GM21619 (cell line): Measurements from ENCODE around the gene BAIAP2.
A peak's percentile ranks its signal among the peaks of the same experiment; 100 is the strongest.

Source experiments
- ATAC-seq: cut with Tn5 transposase; IDR thresholded peaks from one replicate; pipeline ENCODE4 v1.9.1; 2021; ENCODE audit not compliant: unreplicated experiment

Gene BAIAP2

DNA sequence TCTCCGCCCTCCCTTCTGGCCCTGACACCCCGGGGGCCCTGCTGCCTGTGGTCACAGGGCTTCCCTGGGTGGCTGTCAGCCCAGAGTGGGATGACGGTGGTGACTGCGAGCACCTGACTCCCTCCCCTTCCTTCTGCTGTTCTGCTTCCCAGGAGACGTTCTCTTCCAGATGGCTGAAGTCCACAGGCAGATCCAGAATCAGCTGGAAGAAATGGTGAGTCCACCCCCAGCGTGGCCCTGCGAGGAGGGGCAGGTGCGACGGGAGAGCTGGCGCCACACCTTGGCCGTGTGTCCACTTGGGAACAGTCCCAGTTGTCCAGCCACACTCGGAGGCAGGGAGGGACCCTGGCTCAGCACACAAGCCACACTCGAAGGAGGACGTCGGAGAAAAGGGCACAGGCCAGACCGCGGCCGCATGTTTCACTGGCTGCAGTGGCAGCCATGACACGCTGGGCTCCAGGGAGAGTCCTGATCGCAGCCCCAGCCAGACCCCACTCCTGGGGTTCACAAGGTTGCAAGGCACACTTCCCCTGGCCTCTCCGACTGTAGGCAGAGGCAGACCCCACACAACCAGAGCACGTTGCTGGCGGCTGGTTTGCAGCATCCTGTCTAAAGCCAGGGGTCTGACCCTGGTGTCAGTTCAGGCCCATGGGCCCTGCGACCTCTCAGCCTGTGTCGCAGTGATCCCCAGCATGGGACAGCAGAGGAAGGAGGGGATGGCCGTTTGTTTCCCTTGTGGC is 49.9 kb downstream of the BAIAP2 start:
- ATAC-seq, result no peak

GRCh38 chr17:81085420-81085911 is 50.5 kb downstream of the BAIAP2 start:
- ATAC-seq, result no peak

GRCh38 chr17:81086789-81087551 is 52.0 kb downstream of the BAIAP2 start:
- ATAC-seq, result no peak

GRCh38 chr17:81090361-81091136 is 55.6 kb downstream of the BAIAP2 start:
- ATAC-seq, result no peak

DNA sequence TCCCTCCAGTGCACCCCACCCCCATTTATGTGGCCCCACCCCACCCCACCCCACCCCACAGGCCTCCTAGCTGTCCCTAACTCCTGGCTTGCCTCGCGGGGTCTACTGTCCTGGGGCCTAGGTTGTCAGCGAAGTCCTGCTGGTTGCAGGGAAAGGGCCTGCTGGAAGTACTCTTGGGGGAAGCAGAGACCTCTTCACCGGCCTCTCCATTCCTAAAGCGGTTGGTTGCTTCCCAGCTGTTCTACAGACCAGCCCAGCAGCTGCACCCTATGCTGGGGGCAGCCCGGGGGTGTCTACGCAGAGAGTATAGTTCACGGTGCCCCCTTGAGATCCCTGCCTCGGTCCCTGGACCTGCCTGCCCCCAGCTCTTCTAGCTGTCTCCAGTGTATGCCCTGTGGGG is 56.2 kb downstream of the BAIAP2 start:
- no peak for ATAC-seq

GRCh38 chr17:81091774-81092517 is 57.0 kb downstream of the BAIAP2 start:
- no peak for ATAC-seq

- no peak for ATAC-seq
Observed at GRCh38 chr17:81092518-81093095, 57.7 kb downstream of the BAIAP2 start.

- no peak for ATAC-seq
Observed at GRCh38 chr17:81093619-81094508, 58.9 kb downstream of the BAIAP2 start.

DNA sequence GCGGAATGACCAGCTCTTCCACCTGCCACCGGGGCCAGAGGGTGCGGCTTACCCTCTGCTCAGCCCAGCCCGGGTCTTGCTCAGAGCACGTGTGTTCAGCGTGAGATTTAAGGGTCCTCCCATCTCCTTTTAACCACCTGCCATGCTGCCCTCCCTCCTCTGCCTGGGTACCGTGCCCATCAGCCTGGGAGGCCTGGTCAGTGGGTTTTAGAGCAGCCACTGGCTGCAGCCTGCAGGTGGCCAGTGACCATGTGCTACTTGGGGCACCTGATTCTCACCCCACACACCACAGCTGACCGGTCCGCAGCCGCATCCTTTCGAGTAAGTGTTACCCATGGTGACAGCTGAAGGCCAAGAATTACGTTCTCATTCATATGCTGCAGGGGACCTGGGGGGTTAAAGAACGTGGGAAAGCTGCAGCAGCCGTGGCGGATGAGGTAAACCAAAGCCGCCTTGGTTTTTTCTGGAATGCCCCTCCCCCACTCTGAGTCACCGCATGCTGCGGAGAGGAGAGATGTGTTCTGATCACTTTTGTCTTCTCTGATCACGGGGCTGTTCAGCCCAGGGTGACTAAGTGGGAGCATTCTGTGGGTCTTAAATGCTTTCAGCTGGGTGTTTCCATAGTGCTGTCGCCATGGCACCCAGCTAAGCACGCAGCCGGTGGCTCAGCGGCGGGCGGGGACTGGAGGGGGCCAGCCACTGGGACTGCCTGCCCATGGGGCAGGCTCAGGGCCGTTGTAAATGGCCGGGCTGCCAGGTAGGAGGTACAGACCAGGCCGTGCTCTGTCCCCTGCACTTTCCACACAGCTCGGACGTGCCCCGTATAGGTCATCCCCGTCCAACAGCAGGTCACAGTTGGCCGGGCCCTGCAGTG is 59.8 kb downstream of the BAIAP2 start:
- no peak for ATAC-seq

DNA sequence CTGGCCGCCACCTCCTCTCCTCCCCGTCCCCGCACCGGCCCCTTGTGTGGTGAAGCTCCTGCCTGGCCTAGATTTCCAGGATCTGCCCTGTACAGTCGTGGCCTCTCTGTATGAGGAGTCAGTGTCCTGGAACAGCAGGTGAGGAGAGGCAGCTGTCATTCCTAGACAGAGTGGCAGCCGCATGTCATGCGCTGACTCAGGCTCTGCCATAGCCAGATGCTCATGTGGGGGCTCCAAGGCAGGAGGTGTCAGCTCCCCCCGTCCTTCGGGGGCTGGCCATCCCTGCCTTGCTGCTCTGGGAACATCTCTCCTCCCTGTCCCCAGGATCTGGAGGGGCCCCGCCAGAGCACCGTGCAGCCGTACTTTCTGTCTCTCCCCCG is 60.4 kb downstream of the BAIAP2 start:
- ATAC-seq, result no peak

GRCh38 chr17:81096741-81097133 is 61.8 kb downstream of the BAIAP2 start:
- ATAC-seq, result no peak

DNA sequence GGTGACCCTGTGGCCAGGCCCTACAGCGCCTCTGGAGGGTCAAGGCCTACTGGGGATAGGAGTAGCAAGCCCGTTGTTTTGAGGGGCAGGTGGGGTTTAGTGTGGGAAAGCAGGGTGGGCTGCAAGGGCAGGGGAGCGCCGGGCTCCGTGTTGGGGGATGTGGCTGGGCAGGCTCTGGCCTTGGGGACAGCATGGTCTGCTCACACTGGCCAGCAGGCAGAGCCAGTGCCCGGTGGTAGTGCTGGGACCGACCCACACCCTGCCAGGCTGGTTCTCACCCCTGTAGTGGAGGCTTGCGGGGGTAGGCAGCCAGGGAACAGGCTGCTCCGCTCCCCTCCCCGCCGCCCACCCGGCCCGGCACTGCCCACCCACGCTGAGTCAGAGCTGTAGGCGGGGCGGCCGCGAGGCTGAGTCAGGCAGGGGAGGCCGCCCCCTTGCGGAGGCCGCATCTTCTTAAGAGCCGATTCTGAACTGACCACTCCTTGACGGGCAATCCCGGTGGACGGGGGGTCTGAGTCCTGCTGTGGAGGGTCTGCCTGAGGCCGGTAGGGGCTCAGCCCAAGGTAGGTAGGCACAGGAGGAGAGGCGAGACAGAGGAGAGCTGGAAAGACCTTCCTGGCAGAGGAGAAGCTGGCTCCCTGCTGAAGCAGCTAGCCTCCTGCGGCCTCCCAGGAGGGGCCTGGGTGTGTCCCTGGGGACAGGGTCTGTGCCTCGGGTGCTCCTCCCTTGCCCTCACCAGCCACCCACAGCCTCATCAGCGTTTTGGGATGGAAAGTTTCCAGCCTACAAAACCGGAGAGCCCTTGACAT is 62.4 kb downstream of the BAIAP2 start:
- no peak for ATAC-seq

- ATAC-seq, result no peak
Observed at GRCh38 chr17:81097943-81098308, 63.0 kb downstream of the BAIAP2 start.

- ATAC-seq, result no peak
Observed at GRCh38 chr17:81099888-81100287, 64.9 kb downstream of the BAIAP2 start.

- no peak for ATAC-seq
Observed at GRCh38 chr17:81100668-81101067, 65.7 kb downstream of the BAIAP2 start.

- peak; percentile 61 for ATAC-seq
Observed at GRCh38 chr17:81101614-81102306, 66.8 kb downstream of the BAIAP2 start.

DNA sequence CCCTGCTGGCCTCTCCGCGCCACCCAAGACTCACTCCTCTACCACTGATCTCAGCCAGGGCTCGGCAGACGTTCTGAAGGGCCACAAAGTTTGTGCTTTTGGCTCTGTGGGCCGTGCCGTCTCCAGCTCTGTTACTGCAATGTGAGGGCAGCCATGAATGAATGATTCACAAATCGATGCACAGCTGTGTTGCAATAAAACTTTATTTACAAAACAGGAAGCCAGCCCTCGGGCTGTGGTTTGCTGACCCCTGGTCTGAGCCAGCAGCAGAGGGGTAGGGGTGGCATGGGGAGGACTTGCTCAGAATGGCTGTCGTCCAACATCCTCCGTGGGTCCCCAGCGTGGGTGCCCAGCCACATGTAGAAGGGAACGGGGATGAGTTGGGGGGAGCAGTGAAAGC is 67.4 kb downstream of the BAIAP2 start:
- ATAC-seq, result no peak
